HepG2 (cell line): ENCODE data around the gene TAF6L. TPM values are rescaled to one million over a fixed set of nuclear protein-coding genes. Genes with fewer than 3 reads are reported as not detected.
A peak's percentile ranks its signal among the peaks of the same experiment; 100 is the strongest.

Experiments
- HNF4A ChIP-seq: sonication (generic); formaldehyde crosslinking; IDR thresholded peaks from 2 replicates; pipeline ENCODE4 v1.4.0; 2020; ENCODE audit warnings: missing genetic modification reagents
- MLLT10 ChIP-seq: sonication (generic); formaldehyde crosslinking; IDR thresholded peaks from 2 replicates; pipeline ENCODE4 v1.4.0; 2020; ENCODE audit warnings: missing genetic modification reagents
- PHF5A ChIP-seq: IDR thresholded peaks from one replicate; pipeline ENCODE4 v1.6.1; 2018; ENCODE audit warnings: low read depth, missing genetic modification reagents; ENCODE audit not compliant: unreplicated experiment
- POLR2AphosphoS2 ChIP-seq: IDR thresholded peaks from 2 replicates; pipeline ENCODE4 v1.6.1; 2011; ENCODE audit warnings: low read depth, low read length, improper control_type of control experiment
- PRDM4 ChIP-seq: sonication (generic); formaldehyde crosslinking; IDR thresholded peaks from 2 replicates; pipeline ENCODE4 v1.9.0; 2021; ENCODE audit warnings: missing genetic modification reagents, borderline replicate concordance
- RFXAP ChIP-seq: sonication (generic); formaldehyde crosslinking; IDR thresholded peaks from 2 replicates; pipeline ENCODE4 v1.4.0; 2020; ENCODE audit warnings: missing genetic modification reagents, borderline replicate concordance
- TGIF2 ChIP-seq: IDR thresholded peaks from 2 replicates; pipeline ENCODE4 v1.6.1; 2016; ENCODE audit warnings: control low read depth, missing compliant biosample characterization
- TMF1 ChIP-seq: sonication (generic); formaldehyde crosslinking; IDR thresholded peaks from 2 replicates; pipeline ENCODE4 v1.8.1; 2022; ENCODE audit warnings: low read depth, missing genetic modification reagents
- ZBTB14 ChIP-seq: sonication (generic); formaldehyde crosslinking; IDR thresholded peaks from 2 replicates; pipeline ENCODE4 v1.4.0; 2020; ENCODE audit warnings: missing genetic modification reagents
- ZBTB3 ChIP-seq: sonication (generic); formaldehyde crosslinking; IDR thresholded peaks from 2 replicates; pipeline ENCODE4 v1.4.0; 2020; ENCODE audit warnings: low read depth, mild to moderate bottlenecking, moderate library complexity, missing genetic modification reagents, borderline replicate concordance
- ZBTB4 ChIP-seq: sonication (generic); formaldehyde crosslinking; IDR thresholded peaks from 2 replicates; pipeline ENCODE4 v1.4.0; 2020; ENCODE audit warnings: missing genetic modification reagents, mild to moderate bottlenecking, borderline replicate concordance
- ZBTB49 ChIP-seq: sonication (generic); formaldehyde crosslinking; IDR thresholded peaks from 2 replicates; pipeline ENCODE4 v1.4.0; 2020; ENCODE audit warnings: missing genetic modification reagents, borderline replicate concordance
- ZNF225 ChIP-seq: sonication (generic); formaldehyde crosslinking; IDR thresholded peaks from 2 replicates; pipeline ENCODE4 v1.4.0; 2020; ENCODE audit warnings: mild to moderate bottlenecking, missing genetic modification reagents
- ZNF24 ChIP-seq: fragments of 450-650 bp; IDR thresholded peaks from 2 replicates; pipeline ENCODE4 v1.6.1; 2017; ENCODE audit warnings: antibody characterized with exemption, mild to moderate bottlenecking
- ZNF501 ChIP-seq: sonication (generic); formaldehyde crosslinking; IDR thresholded peaks from 2 replicates; pipeline ENCODE4 v1.5.1; 2020; ENCODE audit warnings: mild to moderate bottlenecking, moderate library complexity, missing genetic modification reagents
- ZNF724P ChIP-seq: sonication (generic); formaldehyde crosslinking; IDR thresholded peaks from 2 replicates; pipeline ENCODE4 v1.8.0; 2022; ENCODE audit warnings: missing genetic modification reagents, borderline replicate concordance
- polyA plus RNA-seq, 8 experiments: library from polyadenylated mRNA; depleted of rRNA in 3 of 8; stranded (reverse) in 7 of 8; unstranded in 1 of 8; fragments of >200 nt; fragmentation: Illumina TruSeq in 4 of 8; extraction: Trizol in 4 of 8; gene quantifications; 2 replicates each; pipeline versions ENCODE4 v1.2.1 to v1.2.3, GENCODE V29; 2011 to 2016; ENCODE audit warnings: low read depth in 4 of 8, missing spikeins in 1 of 8, mixed read lengths in 1 of 8; ENCODE audit not compliant: insufficient read depth in 1 of 8
- total RNA-seq, 5 experiments: library from RNA; depleted of rRNA; stranded (reverse); fragments of >200 nt; fragmentation: Illumina TruSeq; extraction: Trizol; gene quantifications; 2 replicates each; pipeline ENCODE4 v1.2.3, GENCODE V29; 2016; ENCODE audit warnings: low read depth in 1 of 5
- TF ChIP-seq, protein P1 (sequence below): sonication (generic); formaldehyde crosslinking; IDR thresholded peaks from 2 replicates; pipeline ENCODE4 v1.4.0; 2020; ENCODE audit warnings: missing genetic modification reagents

TAF6L gene
- total and polyA plus RNA-seq, 2 of the 13 experiments (the other 11 are each of a cell fraction or from before 2014, with no cell fraction given) = 12.6 to 19.4 TPM

DNA sequence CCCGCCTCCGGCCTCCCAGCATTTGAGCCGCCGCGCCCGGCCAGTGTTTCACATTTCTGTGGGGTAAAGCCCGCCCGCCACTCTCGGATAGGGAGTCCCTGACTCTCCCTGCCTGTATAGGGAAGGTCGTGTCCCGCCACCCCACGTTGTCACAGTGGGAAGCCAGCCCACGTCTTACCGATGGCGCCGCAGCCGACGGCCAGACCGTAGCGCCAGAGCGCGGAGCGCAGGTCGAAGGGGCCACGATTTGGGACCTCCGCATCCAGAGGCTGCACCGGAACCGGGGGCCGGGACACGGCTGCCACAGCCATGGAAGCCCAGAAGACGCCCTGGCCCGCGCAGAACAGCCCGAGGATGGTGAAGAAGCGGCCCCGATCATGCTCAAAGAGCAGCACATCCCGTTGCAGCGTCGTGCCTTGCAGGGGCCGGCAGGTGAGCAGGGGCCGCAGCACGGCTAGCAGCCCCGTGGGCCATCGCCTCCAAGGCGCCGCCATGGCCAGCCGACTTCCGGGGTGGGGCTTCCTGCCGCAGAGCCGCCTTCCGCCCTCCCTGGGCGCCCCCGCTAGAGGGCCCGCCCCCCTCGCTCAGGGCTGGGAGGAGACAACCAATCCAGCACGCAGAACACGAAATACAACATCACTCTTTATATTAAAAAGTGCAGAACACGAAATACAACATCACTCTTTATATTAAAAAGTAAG lies 20.5 kb downstream of the TAF6L start, which contains the start of gene TMEM223 (continued):
- TF ChIP-seq RFXAP = no peak
- TF ChIP-seq ZNF724P (CRISPR knock-in tag) = no peak
- no peak for TF ChIP-seq ZBTB14 (CRISPR knock-in tag)
- TF ChIP-seq ZBTB3 (CRISPR knock-in tag) = no peak
- peak; percentile 87; the same call in 1 of the 2 replicates for TF ChIP-seq ZNF225 (CRISPR knock-in tag)
- TF ChIP-seq TMF1 (CRISPR knock-in tag) = peak; percentile 63
- peak; percentile 63; the same call in 1 of the 2 replicates for TF ChIP-seq POLR2AphosphoS2
- TF ChIP-seq PHF5A (CRISPR knock-in tag) = no peak
- no peak for TF ChIP-seq HNF4A
- TF ChIP-seq MLLT10 (CRISPR knock-in tag) = no peak
- no peak for TF ChIP-seq ZBTB49 (CRISPR knock-in tag)
- TF ChIP-seq ZNF24 = no peak
- peak; percentile 39; the same call in 1 of the 2 replicates for TF ChIP-seq TGIF2 (CRISPR knock-in tag)
- TF ChIP-seq, protein P1, sequence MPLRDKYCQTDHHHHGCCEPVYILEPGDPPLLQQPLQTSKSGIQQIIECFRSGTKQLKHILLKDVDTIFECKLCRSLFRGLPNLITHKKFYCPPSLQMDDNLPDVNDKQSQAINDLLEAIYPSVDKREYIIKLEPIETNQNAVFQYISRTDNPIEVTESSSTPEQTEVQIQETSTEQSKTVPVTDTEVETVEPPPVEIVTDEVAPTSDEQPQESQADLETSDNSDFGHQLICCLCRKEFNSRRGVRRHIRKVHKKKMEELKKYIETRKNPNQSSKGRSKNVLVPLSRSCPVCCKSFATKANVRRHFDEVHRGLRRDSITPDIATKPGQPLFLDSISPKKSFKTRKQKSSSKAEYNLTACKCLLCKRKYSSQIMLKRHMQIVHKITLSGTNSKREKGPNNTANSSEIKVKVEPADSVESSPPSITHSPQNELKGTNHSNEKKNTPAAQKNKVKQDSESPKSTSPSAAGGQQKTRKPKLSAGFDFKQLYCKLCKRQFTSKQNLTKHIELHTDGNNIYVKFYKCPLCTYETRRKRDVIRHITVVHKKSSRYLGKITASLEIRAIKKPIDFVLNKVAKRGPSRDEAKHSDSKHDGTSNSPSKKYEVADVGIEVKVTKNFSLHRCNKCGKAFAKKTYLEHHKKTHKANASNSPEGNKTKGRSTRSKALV = no peak
- TF ChIP-seq ZBTB4 (CRISPR knock-in tag) = no peak
- TF ChIP-seq PRDM4 (CRISPR knock-in tag) = no peak
- TF ChIP-seq ZNF501 (CRISPR knock-in tag) = peak; percentile 69; the same call in 1 of the 2 replicates
